HepG2 (cell line): ENCODE data around the gene SGSM1. TPM values are rescaled to one million over a fixed set of nuclear protein-coding genes. Genes with fewer than 3 reads are reported as not detected.

Experiments used
- ATAC-seq: fragments of 200-7000 bp; cut with Tn5 transposase; 3 replicates; pipeline ENCODE4 v1.9.1; 2020; ENCODE audit warnings: mild to moderate bottlenecking, moderate library complexity
- BruUV-seq: library from RNA; stranded (reverse); fragments of 400-500 nt; replicated peaks from 2 replicates; lab custom pipeline; 2021; lab: Mats Ljungman, UMichigan
- CTCF ChIA-PET: fragments of 300-600 bp; formaldehyde crosslinking; extraction: SDS; loops from one replicate; lab custom pipeline; 2021; ENCODE audit warnings: low total read pairs, inconsistent platforms, low intra/inter-chr PET ratio; lab: Yijun Ruan, JAX
- POLR2A ChIA-PET: fragments of 350-600 bp; sonication (Branson Sonifier 250); formaldehyde crosslinking; loops from one replicate; lab custom pipeline; 2020; ENCODE audit warnings: antibody characterized with exemption, inconsistent platforms; lab: Yijun Ruan, JAX
- DNase-seq: peaks from one replicate; pipeline ENCODE4 v3.0.0-alpha.2; 2015; ENCODE audit warnings: low spot score
- FAIRE-seq: peaks from 3 replicates; lab custom pipeline; 2011; peaks lifted over from hg19 to GRCh38; lab: Jason Lieb, UNC
- H2AFZ ChIP-seq: one replicate; pipeline ENCODE4 v1.6.1; 2011; ENCODE audit warnings: low read length, inconsistent platforms
- H3K27ac ChIP-seq: fragments of 300-600 bp; 3 replicates; pipeline ENCODE4 v1.8.0; 2011; ENCODE audit warnings: mixed run types, mild to moderate bottlenecking, mixed read lengths, low read length, inconsistent platforms; ENCODE audit not compliant: insufficient read depth; ENCODE audit errors: extremely low read length
- H3K27me3 ChIP-seq, 2 experiments: fragments of 200-600 bp in 1 of 2; 2 replicates in 1 of 2; 3 replicates in 1 of 2; pipeline versions ENCODE4 v1.6.0 to v1.8.0; 2011; ENCODE audit warnings: low read length in 2 of 2, mild to moderate bottlenecking in 2 of 2, moderate library complexity in 2 of 2, inconsistent platforms in 1 of 2; ENCODE audit not compliant: insufficient read depth in 2 of 2, control insufficient read depth in 1 of 2
- H3K36me3 ChIP-seq, 2 experiments: fragments of 200-600 bp in 1 of 2; replicated peaks in 1 of 2; 2 replicates in 1 of 2; 3 replicates in 1 of 2; pipeline versions ENCODE4 v1.5.1 to v1.8.0; 2011; ENCODE audit warnings: low read length in 2 of 2, inconsistent platforms in 1 of 2; ENCODE audit not compliant: insufficient read depth in 2 of 2, control insufficient read depth in 1 of 2
- H3K4me1 ChIP-seq: 2 replicates; pipeline ENCODE4 v1.5.1; 2012; ENCODE audit warnings: low read length, inconsistent platforms; ENCODE audit not compliant: insufficient read depth
- H3K4me2 ChIP-seq: 2 replicates; pipeline ENCODE4 v1.6.0; 2011; ENCODE audit warnings: low read depth, low read length, inconsistent platforms
- H3K4me3 ChIP-seq, 3 experiments: fragments of 200-600 bp in 1 of 3; sonication (generic), shearing (Covaris generic) in 1 of 3; replicated peaks in 1 of 3; 2 replicates each; pipeline ENCODE4 v1.5.1; 2011 to 2016; ENCODE audit warnings: low read length in 3 of 3, inconsistent platforms in 2 of 3, low read depth in 2 of 3, mild to moderate bottlenecking in 2 of 3, control low read depth in 1 of 3, mixed read lengths in 1 of 3; ENCODE audit not compliant: insufficient read depth in 1 of 3
- H3K79me2 ChIP-seq: one replicate; pipeline ENCODE4 v1.6.1; 2011; ENCODE audit warnings: low read length, inconsistent platforms; ENCODE audit not compliant: insufficient read depth
- H3K9ac ChIP-seq: 2 replicates; pipeline ENCODE4 v1.6.0; 2011; ENCODE audit warnings: mild to moderate bottlenecking, low read depth, low read length, inconsistent platforms; ENCODE audit not compliant: insufficient read depth
- H3K9me3 ChIP-seq: 2 replicates; pipeline ENCODE4 v1.5.1; 2012; ENCODE audit warnings: mild to moderate bottlenecking, low read length
- H4K20me1 ChIP-seq: 2 replicates; pipeline ENCODE4 v1.6.0; 2011; ENCODE audit warnings: inconsistent platforms, mild to moderate bottlenecking, low read length, moderate library complexity; ENCODE audit not compliant: insufficient read depth
- CBX2 ChIP-seq, 2 experiments: fragments of 200-600 bp in 1 of 2; sonication (generic); formaldehyde crosslinking in 1 of 2; IDR thresholded peaks; 2 replicates each; pipeline versions ENCODE4 v1.7.0 to v1.8.1; 2018 to 2022; ENCODE audit warnings: low read depth in 2 of 2, low read length in 1 of 2, mild to moderate bottlenecking in 1 of 2, missing genetic modification reagents in 1 of 2
- DZIP1 ChIP-seq: sonication (generic); formaldehyde crosslinking; IDR thresholded peaks from 2 replicates; pipeline ENCODE4 v1.5.0; 2020; ENCODE audit warnings: mild to moderate bottlenecking, missing genetic modification reagents
- ETV5 ChIP-seq: IDR thresholded peaks from 2 replicates; pipeline ENCODE4 v1.6.1; 2018; ENCODE audit warnings: missing biosample characterization, missing genetic modification reagents, inconsistent platforms, borderline replicate concordance
- FOXC1 ChIP-seq: sonication (generic); formaldehyde crosslinking; IDR thresholded peaks from 2 replicates; pipeline ENCODE4 v1.8.0; 2022; ENCODE audit warnings: mild to moderate bottlenecking, missing genetic modification reagents, borderline replicate concordance
- MTA3 ChIP-seq: sonication (generic); formaldehyde crosslinking; IDR thresholded peaks from 2 replicates; pipeline ENCODE4 v1.4.0; 2020; ENCODE audit warnings: missing genetic modification reagents
- NFYB ChIP-seq: sonication (generic); formaldehyde crosslinking; IDR thresholded peaks from 2 replicates; pipeline ENCODE4 v1.4.0; 2020; ENCODE audit warnings: missing genetic modification reagents
- PAX8 ChIP-seq: sonication (generic); formaldehyde crosslinking; IDR thresholded peaks from 2 replicates; pipeline ENCODE4 v1.8.0; 2022; ENCODE audit warnings: mild to moderate bottlenecking, missing genetic modification reagents, borderline replicate concordance
- PHF5A ChIP-seq: IDR thresholded peaks from one replicate; pipeline ENCODE4 v1.6.1; 2018; ENCODE audit warnings: low read depth, missing genetic modification reagents; ENCODE audit not compliant: unreplicated experiment
- SCMH1 ChIP-seq: sonication (generic); formaldehyde crosslinking; IDR thresholded peaks from 2 replicates; pipeline ENCODE4 v1.9.0; 2021; ENCODE audit warnings: missing genetic modification reagents, mild to moderate bottlenecking, borderline replicate concordance
- TOE1 ChIP-seq: sonication (generic); formaldehyde crosslinking; IDR thresholded peaks from 2 replicates; pipeline ENCODE4 v1.4.0; 2020; ENCODE audit warnings: mild to moderate bottlenecking, missing genetic modification reagents
- XRCC5 ChIP-seq: fragments of 200-400 bp; formaldehyde crosslinking; optimal IDR thresholded peaks from 2 replicates; pipeline ENCODE3; 2017; ENCODE audit warnings: mild to moderate bottlenecking, low read length
- ZFX ChIP-seq: sonication (generic); formaldehyde crosslinking; IDR thresholded peaks from 2 replicates; pipeline ENCODE4 v1.4.0; 2020; ENCODE audit warnings: mild to moderate bottlenecking, low read depth, missing genetic modification reagents, moderate library complexity
- ZNF446 ChIP-seq: sonication (generic); formaldehyde crosslinking; IDR thresholded peaks from 2 replicates; pipeline ENCODE4 v1.5.0; 2020; ENCODE audit warnings: mild to moderate bottlenecking, missing genetic modification reagents
- ZNF552 ChIP-seq: sonication (generic); formaldehyde crosslinking; IDR thresholded peaks from 2 replicates; pipeline ENCODE4 v1.9.0; 2022; ENCODE audit warnings: missing genetic modification reagents, mild to moderate bottlenecking, borderline replicate concordance
- ZNF687 ChIP-seq: sonication (generic); formaldehyde crosslinking; IDR thresholded peaks from 2 replicates; pipeline ENCODE4 v1.5.1; 2020; ENCODE audit warnings: mild to moderate bottlenecking, missing genetic modification reagents, moderate library complexity
- WGBS: methylation state at CpG from one replicate; pipeline ENCODE4 v1.1.6; 2017; ENCODE audit warnings: low lambda C conversion rate; 5-methylcytosine and 5-hydroxymethylcytosine counted together
- in situ Hi-C: cut with HindIII; loops from 2 replicates; pipeline ENCODE4 v1.10.0; 2017; ENCODE audit warnings: low pct_unique_long_range_greater_than_20kb; ENCODE audit not compliant: extremely low pct_ligation_motif_present
- intact Hi-C: fragments of 100-400 bp; cut with micrococcal nuclease; formaldehyde crosslinking; loops from one replicate; pipeline ENCODE4 v1.10.0; 2022; ENCODE audit not compliant: unreplicated experiment
- polyA plus RNA-seq, 8 experiments: library from polyadenylated mRNA; depleted of rRNA in 3 of 8; stranded (reverse) in 7 of 8; unstranded in 1 of 8; fragments of >200 nt; fragmentation: Illumina TruSeq in 4 of 8; extraction: Trizol in 4 of 8; gene quantifications; 2 replicates each; pipeline versions ENCODE4 v1.2.1 to v1.2.3, GENCODE V29; 2011 to 2016; ENCODE audit warnings: low read depth in 4 of 8, missing spikeins in 1 of 8, mixed read lengths in 1 of 8; ENCODE audit not compliant: insufficient read depth in 1 of 8
- total RNA-seq, 5 experiments: library from RNA; depleted of rRNA; stranded (reverse); fragments of >200 nt; fragmentation: Illumina TruSeq; extraction: Trizol; gene quantifications; 2 replicates each; pipeline ENCODE4 v1.2.3, GENCODE V29; 2016; ENCODE audit warnings: low read depth in 1 of 5

Gene SGSM1
- total and polyA plus RNA-seq, 2 of the 13 experiments (the other 11 are each of a cell fraction or from before 2014, with no cell fraction given), result 0.07 TPM; not detected in 1

- peak; percentile 41; the same call in 1 of the 2 replicates for TF ChIP-seq ETV5
- no peak for TF ChIP-seq TOE1 (CRISPR knock-in tag)
- peak; percentile 63 for TF ChIP-seq ZNF687 (CRISPR knock-in tag)
- TF ChIP-seq SCMH1 (CRISPR knock-in tag), result no peak
- no peak for TF ChIP-seq XRCC5
- no peak for TF ChIP-seq NFYB (CRISPR knock-in tag)
- TF ChIP-seq MTA3, result no peak
- peak; percentile 38; the same call in 1 of the 2 replicates for TF ChIP-seq ZFX (CRISPR knock-in tag)
These were observed 163.7 kb downstream of the SGSM1 start (continued) for GRCh38 chr22:24969560-24970301.

- no peak for ATAC-seq
- ChIA-PET POLR2A (no interaction called here), CTCF (no interaction called here)
- no peak overlapping the region for H3K4me2 ChIP-seq
- no peak overlapping the region for H3K9ac ChIP-seq
- H3K27ac ChIP-seq, result no peak overlapping the region
- H3K27me3 ChIP-seq, result no peaks in the 10 kb centered on the region
- no peaks in the 10 kb centered on the region; a peak in 1 of 5 replicates for H3K36me3 ChIP-seq
- 99% methylated on average over 2 of the region's 2 CpGs for WGBS
- H3K4me1 ChIP-seq, result peaks cover 39% of the 10 kb centered on the region
- in situ Hi-C loops (no loop called here), intact Hi-C loops (no loop called here)
- H3K9me3 ChIP-seq, result no peaks in the 10 kb centered on the region
- DNase-seq, result no peak
- H3K4me3 ChIP-seq, result no peak overlapping the region
- no peak overlapping the region for H2AFZ ChIP-seq
- peaks cover 27% of the 10 kb centered on the region for H3K79me2 ChIP-seq
- H4K20me1 ChIP-seq, result no peaks in the 10 kb centered on the region
- no TSS peak for BruUV-seq
- no peak for FAIRE-seq
- no peak for TF ChIP-seq ZNF446 (CRISPR knock-in tag)
- no peak for TF ChIP-seq ZNF552 (CRISPR knock-in tag)
- TF ChIP-seq FOXC1, result no peak
- no peak for TF ChIP-seq CBX2 (IDR thresholded peaks at IDR 0.05; ENCODE audit: low read depth, low read length)
- TF ChIP-seq CBX2 (CRISPR knock-in tag; IDR thresholded peaks at IDR 0.05; ENCODE audit: low read depth), result no peak
- no peak for TF ChIP-seq PHF5A (CRISPR knock-in tag)
- TF ChIP-seq DZIP1 (CRISPR knock-in tag), result no peak
- no peak for TF ChIP-seq PAX8
These were observed 166.4 kb downstream of the SGSM1 start for GRCh38 chr22:24972369-24972768.
